Measurements from ENCODE around the gene YIPF2. TPM values are rescaled to one million over a fixed set of nuclear protein-coding genes. Genes with fewer than 3 reads are reported as not detected.

YIPF2 gene
- total RNA-seq, 1 donor from 2014 or later: 56.7 TPM

DNA sequence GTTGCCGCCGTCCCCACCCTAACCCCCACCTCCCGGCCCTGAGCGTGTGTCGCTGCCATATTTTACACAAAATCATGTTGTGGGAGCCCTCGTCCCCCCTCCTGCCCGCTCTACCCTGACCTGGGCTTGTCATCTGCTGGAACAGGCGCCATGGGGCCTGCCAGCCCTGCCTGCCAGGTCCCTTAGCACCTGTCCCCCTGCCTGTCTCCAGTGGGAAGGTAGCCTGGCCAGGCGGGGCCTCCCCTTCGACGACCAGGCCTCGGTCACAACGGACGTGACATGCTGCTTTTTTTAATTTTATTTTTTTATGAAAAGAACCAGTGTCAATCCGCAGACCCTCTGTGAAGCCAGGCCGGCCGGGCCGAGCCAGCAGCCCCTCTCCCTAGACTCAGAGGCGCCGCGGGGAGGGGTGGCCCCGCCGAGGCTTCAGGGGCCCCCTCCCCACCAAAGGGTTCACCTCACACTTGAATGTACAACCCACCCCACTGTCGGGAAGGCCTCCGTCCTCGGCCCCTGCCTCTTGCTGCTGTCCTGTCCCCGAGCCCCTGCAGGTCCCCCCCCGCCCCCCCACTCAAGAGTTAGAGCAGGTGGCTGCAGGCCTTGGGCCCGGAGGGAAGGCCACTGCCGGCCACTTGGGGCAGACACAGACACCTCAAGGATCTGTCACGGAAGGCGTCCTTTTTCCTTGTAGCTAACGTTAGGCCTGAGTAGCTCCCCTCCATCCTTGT, 6.4 kb downstream of the YIPF2 start:
- TF ChIP-seq, protein P1, sequence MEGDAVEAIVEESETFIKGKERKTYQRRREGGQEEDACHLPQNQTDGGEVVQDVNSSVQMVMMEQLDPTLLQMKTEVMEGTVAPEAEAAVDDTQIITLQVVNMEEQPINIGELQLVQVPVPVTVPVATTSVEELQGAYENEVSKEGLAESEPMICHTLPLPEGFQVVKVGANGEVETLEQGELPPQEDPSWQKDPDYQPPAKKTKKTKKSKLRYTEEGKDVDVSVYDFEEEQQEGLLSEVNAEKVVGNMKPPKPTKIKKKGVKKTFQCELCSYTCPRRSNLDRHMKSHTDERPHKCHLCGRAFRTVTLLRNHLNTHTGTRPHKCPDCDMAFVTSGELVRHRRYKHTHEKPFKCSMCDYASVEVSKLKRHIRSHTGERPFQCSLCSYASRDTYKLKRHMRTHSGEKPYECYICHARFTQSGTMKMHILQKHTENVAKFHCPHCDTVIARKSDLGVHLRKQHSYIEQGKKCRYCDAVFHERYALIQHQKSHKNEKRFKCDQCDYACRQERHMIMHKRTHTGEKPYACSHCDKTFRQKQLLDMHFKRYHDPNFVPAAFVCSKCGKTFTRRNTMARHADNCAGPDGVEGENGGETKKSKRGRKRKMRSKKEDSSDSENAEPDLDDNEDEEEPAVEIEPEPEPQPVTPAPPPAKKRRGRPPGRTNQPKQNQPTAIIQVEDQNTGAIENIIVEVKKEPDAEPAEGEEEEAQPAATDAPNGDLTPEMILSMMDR (conservative IDR thresholded peaks at IDR 0.05; ENCODE audit: low read depth, low read length): no peak
- no peak overlapping the region for H3K4me3 ChIP-seq (ENCODE audit: low read depth, low read length)
- DNase-seq (ENCODE audit: low read depth): no peak

DNA sequence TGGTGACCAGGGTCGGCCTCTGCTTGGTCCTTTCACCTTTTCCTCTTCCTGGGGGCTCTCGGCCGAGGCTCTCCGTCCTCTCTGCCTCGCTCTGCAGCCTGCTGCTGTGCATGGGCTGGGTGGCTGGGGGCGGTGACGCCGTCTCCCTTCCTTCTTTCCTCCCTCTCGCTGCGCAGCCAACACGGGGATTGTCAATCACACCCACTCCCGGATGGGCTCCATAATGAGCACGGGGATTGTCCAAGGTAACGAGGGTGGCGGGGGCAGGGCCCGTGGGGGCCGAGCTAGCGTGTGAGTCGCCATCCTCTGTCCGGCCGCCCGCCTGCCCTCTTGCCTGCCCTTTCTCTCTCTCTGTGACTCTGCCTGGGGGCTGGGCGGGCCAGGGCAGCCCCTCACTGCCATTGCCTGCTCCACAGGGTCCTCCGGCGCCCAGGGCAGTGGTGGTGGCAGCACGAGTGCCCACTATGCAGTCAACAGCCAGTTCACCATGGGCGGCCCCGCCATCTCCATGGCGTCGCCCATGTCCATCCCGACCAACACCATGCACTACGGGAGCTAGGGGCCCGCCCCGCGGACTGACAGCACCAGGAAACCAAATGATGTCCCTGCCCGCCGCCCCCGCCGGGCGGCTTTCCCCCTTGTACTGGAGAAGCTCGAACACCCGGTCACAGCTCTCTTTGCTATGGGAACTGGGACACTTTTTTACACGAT, 7.1 kb downstream of the YIPF2 start:
- TF ChIP-seq, protein P1 (conservative IDR thresholded peaks at IDR 0.05; ENCODE audit: low read depth, low read length): no peak
- no peak for DNase-seq (ENCODE audit: low read depth)
- H3K4me3 ChIP-seq (ENCODE audit: low read depth, low read length): no peak overlapping the region

DNA sequence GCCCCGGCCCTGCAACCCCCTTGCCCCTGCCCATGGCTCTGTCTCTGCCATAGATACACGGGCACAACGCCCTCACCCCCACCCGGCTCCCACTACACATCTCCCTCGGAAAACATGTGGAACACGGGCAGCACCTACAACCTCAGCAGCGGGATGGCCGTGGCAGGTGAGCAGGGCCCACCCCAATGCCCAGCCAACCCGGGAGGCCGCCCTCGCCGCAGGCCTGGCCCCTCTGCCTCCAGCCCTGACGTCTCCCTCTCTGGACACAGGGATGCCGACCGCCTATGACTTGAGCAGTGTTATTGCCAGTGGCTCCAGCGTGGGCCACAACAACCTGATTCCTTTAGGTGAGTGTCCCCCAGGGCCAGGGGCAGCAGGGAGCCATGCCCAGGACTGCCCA, 7.7 kb downstream of the YIPF2 start:
- DNase-seq (ENCODE audit: low read depth): no peak
- TF ChIP-seq, protein P1 (conservative IDR thresholded peaks at IDR 0.05; ENCODE audit: low read depth, low read length): no peak
- H3K4me3 ChIP-seq (ENCODE audit: low read depth, low read length): no peak overlapping the region

DNA sequence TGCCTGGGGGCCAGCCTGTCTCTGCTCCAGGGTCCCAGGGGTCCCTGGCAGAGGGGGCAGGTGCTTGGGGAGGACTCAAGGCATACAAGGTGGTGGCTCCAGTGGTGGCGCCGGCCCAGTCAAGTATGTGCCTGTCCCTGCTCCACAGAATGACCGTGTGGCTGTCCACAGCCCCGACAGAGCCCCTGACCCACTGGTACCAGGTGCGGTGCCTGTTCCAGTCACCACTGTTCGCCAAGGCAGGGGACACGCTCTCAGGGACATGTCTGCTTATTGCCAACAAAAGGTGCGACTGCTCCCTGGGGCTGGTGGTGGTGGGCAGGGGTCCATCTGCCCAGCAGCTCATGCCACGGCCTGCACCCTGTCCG, 8.2 kb downstream of the YIPF2 start:
- no peak overlapping the region for H3K4me3 ChIP-seq (ENCODE audit: low read depth, low read length)
- no peak for DNase-seq (ENCODE audit: low read depth)
- TF ChIP-seq, protein P1 (conservative IDR thresholded peaks at IDR 0.05; ENCODE audit: low read depth, low read length): no peak

DNA sequence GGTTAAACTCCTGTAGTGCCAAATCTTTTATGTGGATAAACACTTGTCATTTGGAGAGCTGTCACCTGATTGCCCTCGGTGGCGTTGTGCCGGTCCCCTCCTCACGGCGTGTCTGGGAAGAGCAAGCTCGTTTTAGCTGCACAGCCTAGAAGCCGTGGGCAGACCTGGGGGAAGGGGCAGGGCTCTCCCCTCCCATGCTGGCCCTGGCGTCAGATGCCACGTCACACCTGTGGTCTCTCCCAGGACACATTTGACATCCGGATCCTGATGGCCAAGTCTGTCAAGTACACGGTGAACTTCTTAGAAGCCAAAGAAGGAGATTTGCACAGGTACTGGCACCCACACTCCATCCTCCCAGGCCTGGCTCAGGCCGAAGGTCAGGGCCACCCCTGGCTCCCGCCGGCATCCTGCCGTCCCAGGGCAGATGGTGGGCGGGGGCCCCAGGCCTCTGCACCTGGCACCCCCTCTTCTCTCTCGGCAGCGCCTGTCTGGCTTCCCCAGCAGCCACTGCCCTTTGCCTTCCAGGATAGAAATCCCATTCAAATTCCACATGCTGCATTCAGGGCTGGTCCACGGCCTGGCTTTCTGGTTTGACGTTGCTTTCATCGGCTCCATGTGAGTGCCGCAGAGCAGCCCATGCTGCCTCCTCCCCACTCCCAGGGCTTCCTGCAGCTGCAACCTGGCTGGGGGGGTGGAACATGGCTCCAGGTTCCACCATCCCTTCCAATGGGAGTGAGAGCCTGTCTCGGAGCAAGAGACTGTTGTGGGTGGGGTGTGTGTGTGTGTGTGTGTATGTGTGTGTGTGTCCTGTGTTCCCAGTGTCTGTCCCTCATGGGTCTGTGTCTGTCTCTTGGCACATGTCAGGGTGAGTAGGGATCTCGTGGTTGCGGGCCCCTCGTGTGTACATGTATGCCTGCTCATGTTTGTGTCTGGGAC, 8.8 kb downstream of the YIPF2 start:
- DNase-seq (ENCODE audit: low read depth): no peak
- TF ChIP-seq, protein P1 (conservative IDR thresholded peaks at IDR 0.05; ENCODE audit: low read depth, low read length): no peak
- H3K4me3 ChIP-seq (ENCODE audit: low read depth, low read length): no peak overlapping the region

DNA sequence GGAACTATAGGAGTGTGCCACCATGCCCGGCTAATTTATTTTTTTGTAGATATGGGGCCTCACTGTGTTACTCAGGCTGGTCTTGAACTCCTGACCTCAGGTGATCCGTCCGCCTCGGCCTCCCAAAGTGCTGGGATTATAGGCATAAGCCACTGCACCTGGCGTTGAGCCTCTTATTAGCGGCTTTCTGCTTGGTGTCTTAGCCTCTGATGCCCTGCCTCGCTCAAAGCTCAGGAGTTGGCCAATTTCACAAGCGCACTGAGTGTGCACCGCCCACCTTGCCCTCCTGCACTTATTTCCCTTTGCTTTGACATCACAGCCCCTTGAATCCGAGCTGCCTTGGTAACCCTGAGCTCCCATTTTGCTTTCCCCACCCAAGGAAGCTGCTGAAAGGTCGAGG, 10.1 kb downstream of the YIPF2 start:
- no peak overlapping the region for H3K4me3 ChIP-seq (ENCODE audit: low read depth, low read length)
- no peak for DNase-seq (ENCODE audit: low read depth)
- TF ChIP-seq, protein P1 (conservative IDR thresholded peaks at IDR 0.05; ENCODE audit: low read depth, low read length): no peak

Data from epithelial cell of proximal tubule (primary cell).